GM18861 (cell line): ENCODE data around the gene MEIKIN.
"Not testable (repeated sequence)": the region's sequence is repeated elsewhere in the genome, so short reads cannot be mapped to it uniquely, and the experiment has no call there.

ENCODE experiments used
- ATAC-seq: cut with Tn5 transposase; IDR thresholded peaks from one replicate; pipeline ENCODE4 v1.9.1; 2021; ENCODE audit not compliant: unreplicated experiment

The MEIKIN gene

DNA sequence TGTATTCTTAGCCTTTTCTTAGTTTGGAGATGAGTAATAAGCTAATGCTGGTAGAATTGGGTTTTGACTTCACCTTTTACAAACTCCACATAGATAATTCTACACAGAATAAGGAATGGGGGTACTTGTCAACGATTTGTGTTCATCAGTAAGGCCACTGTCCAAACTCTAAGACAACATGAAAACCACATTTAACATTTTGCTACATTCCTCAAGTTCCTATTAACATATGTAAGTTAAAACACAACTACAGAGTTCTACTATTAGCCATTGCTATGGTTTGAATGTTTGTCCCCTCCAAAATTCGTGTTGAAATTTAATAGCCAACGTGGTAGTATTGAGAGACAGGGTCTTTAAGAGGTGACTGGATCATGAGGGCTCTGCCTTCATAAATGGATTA lies 31.9 kb downstream of the MEIKIN start:
- no peak for ATAC-seq

DNA sequence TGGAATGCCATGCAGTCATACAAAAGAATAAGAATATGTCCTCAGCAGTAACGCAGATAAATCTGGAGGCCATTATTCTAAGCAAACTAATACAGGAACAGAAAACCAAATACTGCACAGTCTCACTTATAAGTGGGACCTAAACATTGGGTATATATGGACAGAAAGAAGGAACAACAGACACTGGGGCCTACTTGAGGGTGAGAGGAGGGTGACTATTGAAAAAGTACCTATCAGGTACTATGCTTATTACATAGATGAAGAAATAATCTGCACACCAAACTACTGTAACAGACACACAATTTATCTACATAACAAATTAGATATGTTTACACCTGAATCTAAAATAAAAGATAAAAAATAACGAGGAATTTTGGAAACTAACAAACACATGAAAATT lies 38.8 kb downstream of the MEIKIN start:
- no peak for ATAC-seq

DNA sequence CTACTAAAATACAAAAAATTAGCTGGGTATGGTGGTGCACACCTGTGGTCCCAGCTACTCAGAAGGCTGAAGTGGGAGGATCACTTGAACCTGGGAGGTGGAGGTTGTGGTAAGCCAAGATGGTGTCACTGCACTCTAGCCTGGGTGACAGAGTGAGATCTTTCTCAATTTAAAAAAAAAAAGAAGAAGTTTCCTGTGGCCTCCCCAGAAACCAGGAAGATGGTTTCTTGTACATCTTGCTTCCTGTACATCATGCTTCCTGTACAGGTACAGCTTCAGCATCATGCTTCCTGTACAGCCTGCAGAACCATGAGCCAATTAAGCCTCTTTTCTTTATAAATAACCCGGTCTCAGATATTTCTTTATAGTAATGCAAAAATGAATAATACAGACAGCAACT lies 43.2 kb downstream of the MEIKIN start:
- ATAC-seq: not testable (repeated sequence)

DNA sequence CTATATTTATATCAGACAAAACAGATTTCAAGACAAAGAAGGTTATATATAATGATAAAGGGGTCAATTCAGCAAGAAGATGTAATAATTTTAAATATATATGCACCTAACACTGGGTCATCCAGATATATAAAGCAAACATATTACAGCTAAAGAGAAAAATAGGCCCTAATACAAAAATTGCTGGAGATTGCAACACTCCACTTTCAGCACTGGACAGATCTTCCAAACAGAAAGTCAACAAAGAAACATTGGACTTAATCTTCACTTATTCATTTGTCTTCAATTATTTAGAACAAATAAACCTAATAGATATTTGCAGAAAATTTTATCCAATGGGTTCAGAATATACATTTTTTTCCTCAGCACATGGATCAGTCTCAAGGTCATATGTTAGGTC lies 45.8 kb downstream of the MEIKIN start:
- ATAC-seq: no peak

DNA sequence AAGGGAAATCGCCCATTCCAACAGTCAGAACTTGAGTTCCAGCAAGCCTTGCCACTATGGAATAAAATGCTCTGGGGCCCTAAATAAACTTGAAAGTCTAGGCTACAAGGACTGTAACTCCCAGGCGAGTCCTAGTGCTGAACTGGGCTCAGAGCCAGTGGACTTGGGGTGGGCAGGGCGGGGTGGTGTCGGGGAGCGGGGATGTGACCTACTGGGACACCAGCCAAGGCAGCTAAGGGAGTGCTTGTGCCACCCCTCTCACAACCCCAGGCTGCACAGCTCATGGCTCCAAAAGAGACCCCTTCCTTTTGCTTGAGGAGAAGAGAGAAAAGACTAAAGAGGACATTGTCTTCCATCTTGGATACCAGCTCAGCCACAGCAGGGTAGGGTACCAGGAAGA lies 61.5 kb downstream of the MEIKIN start:
- no peak for ATAC-seq

- ATAC-seq: no peak
These were observed 65.8 kb downstream of the MEIKIN start for GRCh38 chr5:131879705-131880104.

DNA sequence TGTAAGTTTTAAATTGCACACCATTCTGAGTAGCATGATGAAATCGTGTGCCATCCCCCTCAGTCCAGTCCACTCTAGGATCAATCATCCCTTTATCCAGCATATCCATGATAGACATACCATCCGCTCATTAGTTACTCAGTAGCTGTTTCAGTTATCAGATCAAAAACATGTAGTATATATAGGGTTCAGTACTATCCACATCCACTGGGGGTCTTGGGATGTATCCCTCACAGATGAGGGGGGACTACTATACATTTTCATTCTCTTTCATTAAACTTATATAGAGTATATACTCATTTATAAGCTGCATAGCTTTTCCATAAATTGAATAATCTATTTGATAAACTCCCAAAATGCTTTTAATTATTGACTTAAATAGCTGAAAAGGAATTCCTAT lies 67.6 kb downstream of the MEIKIN start:
- no peak for ATAC-seq

GRCh38 chr5:131871251-131871650 lies 74.2 kb downstream of the MEIKIN start:
- not testable (repeated sequence) for ATAC-seq

DNA sequence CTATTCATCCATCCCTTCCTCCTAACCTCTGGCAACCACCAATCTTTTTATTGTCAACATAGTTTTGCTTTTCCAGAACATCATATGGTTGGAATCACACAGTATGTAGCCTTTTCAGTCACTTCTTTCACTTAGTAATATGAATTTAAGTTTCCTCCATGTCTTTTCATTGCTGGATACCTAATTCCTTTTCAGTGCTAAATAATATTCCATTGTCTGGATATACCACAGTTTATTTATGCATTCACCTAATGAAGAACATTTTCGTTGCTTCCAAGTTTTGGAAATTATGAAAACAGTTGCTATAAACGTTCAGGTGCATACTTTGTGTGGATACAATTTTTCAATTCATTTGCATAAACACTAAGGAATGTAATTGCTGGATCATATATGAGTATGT lies 77.9 kb downstream of the MEIKIN start:
- ATAC-seq: no peak

DNA sequence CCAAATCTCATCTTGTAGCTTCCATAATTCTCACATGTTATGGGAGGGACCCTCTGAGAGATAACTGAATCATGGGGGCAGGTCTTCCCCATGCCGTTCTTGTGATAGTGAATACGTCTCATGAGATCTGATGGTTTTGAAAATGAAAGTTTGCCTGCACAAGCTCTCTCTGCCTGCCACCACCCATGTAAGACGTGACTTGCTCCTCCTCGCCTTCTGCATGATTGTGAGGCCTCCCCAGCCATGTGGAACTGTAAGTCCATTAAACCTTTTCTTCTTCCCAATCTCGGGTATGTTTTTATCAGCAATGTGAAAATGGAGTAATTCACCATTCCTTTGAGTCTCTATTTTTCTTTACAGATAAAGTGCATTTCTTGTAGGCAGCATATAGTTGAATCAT lies 81.8 kb downstream of the MEIKIN start:
- no peak for ATAC-seq

DNA sequence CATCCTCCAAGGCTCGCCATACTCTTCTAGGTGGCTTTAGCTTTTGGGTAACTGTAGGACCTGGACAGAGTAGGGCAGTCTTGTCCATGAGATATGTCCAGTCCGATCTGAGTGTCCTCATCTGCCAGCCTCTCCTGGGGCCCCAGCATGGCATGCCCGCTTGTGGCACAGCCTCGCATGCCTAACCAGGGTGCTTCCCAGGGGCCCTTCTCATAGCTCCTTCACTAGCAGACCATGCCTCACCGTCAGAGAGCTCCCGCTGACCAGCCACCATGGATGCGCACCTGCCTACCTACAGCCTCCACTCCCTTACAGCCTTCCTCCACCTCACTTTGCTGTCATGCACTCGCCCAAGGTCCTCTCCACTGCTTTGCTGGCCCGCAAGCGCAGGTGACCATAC lies 88.1 kb downstream of the MEIKIN start:
- ATAC-seq: no peak

DNA sequence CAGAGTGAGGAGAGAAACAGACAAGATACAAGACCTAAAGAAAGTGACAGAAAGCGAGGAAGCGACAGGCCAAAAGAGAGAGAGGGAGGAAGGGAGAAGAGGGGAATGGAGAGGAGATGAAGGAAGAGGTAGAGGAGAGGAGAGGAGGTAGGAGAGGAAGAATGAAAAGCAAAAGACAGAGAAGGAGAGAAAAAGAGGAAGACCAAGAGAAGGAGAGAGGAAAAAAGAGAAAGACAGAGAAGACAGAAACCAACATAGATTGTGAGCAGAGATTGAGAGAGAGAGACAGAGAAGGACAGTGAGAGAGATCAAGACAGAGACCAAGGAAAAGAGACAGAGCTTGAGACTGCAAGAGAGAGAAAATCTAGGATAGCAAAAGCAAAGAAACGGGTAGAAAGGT lies 90.0 kb downstream of the MEIKIN start:
- ATAC-seq: no peak

GRCh38 chr5:131854134-131854533 lies 91.3 kb downstream of the MEIKIN start:
- peak; percentile 62 for ATAC-seq

GRCh38 chr5:131848662-131849061 lies 96.8 kb downstream of the MEIKIN start:
- no peak for ATAC-seq

DNA sequence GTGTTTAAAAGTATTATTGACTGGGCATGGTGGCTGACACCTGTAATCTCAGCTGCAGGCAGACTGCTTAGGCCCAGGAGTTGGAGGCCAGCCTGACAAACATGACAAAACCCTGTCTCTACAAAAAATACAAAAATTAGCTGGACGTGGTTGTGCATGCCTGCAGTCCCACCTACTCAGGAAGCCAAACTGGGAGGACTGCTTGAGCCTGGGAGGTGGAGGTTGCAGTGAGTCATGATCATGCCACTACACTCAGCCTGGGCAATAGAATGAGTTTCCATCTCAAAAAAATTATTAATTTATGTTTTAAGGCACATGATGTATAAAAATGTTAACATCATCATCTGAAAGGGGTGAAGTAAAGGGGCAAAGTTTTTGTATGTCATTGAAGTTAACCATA lies 98.9 kb downstream of the MEIKIN start:
- ATAC-seq: no peak

DNA sequence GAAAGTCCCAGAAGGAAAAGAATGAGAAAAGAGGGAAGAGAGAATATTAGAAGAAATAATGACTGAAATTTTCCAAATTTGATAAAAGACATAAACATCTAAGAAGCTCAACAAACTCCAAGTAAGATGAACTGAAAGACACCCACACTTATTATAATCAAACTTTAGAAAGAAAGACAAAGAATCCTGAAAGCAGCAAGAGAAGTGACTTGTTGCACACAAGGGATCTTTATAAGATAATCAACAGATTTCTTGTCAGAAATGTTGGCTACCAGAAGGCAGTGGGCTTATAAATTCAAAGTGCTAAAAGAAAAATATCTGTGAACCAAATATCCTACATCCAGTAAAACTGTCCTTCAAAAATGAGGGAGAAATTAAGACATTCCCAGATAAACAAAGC lies 99.6 kb downstream of the MEIKIN start:
- ATAC-seq: no peak

DNA sequence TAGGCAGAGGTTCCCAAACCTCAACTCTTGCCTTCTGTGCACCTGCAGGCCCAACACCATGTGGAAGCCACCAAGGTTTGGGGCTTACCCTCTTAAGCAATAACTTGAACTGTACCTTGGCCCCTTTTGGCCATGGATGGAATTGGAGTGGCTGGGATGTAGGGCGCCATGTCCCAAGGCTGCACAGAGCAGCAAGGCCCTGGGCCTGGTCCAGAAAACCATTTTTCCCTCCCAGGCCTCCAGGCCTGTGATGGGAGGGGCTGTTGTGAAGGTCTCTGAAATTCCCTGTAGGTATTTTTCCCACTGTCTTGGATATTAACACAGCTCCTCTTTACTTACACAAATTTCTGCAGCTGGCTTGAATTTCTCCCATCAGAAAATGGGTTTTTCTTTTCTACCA lies 102.5 kb downstream of the MEIKIN start:
- not testable (repeated sequence) for ATAC-seq

GRCh38 chr5:131832702-131833101 lies 112.8 kb downstream of the MEIKIN start:
- not testable (repeated sequence) for ATAC-seq

DNA sequence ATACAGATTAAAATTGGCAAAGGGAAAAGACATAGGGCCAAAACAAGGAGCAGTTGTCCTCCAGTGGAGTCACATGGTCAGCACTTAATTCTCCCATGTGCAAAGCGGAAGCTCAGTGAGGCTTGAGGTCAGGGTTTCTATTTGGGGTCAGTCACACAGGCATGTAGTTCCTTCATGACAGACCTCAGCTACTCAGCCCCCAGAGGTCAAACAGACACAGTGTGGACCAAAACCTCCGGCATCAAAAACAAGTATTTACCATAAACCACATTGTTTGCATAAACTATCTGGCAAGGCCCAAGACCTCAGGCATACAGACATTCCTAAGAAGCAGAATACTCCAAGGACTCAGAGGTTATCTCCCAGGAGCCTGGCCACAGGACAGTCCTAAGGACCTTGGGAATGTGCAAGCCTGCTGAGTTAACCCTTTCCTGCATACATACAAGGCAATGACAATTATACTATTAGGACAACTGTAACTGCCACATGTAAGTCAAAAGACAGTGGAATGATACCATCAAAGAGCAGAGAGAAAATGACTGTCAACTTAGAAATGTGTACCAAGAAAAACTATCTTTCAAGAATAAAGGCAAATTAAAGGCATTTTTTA lies 120.0 kb downstream of the MEIKIN start:
- ATAC-seq: peak; percentile 87

DNA sequence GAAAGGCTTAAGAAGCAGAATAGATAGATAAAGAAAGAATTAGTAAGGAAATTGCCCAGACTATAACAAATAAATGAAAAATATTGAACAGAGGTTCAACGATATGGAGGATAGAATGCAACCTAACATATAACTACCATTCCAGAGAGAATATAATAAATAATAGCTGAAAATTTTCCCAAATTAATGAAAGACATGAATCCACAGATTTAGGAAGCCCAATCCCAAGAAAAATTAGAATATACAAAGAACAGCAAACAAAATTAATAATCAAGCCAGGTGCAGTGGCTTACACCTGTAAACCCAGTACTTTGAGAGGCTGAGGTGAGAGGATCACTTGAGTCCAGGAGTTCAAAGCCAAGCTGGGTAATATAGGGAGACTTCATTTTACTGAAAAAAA lies 120.8 kb downstream of the MEIKIN start:
- ATAC-seq: no peak

DNA sequence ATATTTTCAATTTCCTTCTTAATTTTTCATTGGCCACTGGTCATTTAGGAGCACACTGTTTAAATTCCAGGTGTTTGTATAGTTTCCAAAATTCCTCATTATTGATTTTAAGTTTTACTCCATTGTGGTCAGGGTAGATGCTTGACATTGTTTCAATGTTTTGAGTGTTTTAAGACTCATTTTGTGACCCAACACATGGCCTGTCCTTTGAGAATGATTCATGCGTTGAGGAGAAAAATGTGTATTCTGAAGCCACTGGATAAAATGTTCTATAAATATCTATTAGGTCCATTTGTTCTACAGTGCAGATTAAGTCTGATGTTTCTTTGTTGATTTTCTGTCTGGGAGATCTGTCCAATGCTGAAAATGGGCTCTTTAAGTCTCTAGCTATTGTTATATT lies 124.2 kb downstream of the MEIKIN start:
- ATAC-seq: no peak

- ATAC-seq: no peak
These were observed 127.3 kb downstream of the MEIKIN start for GRCh38 chr5:131818001-131818724.

DNA sequence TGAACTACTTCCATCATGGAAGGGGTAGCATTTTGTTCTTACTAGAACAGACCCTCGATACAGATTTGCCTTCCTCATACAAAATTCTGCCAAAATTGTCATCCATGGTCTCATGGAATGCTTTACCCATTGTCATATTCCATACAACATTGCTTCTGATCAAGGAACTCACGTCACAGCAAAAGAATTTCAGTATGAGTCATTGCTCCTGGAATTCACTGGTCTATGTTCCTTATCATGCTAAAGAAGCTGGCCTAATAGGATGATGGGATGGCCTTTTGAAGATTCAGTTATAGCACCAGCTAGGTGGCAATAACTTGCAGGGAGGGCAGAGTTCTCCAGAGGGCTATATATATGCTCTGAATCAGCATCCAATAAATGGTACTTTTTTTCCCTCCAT lies 130.5 kb downstream of the MEIKIN start:
- ATAC-seq: no peak
